NCI-H128 (cell line): ENCODE measurements around the gene REXO4.

Source experiments
- DNase-seq: peaks from one replicate; lab custom pipeline; 2025; ENCODE audit not compliant: unreplicated experiment; lab: John Stamatoyannopoulos, UW

Gene REXO4

GRCh38 chr9:133369933-133370332 lies 47.9 kb downstream of the REXO4 start:
- no peak for DNase-seq

- DNase-seq: no peak
These were observed 48.4 kb downstream of the REXO4 start for GRCh38 chr9:133369422-133369821.

GRCh38 chr9:133368249-133368881 lies 49.4 kb downstream of the REXO4 start:
- DNase-seq: no peak

- no peak for DNase-seq
These were observed 50.0 kb downstream of the REXO4 start for GRCh38 chr9:133367778-133368177.

- DNase-seq: no peak
These were observed 50.6 kb downstream of the REXO4 start for GRCh38 chr9:133367221-133367620.

- no peak for DNase-seq
These were observed 51.4 kb downstream of the REXO4 start for GRCh38 chr9:133366435-133366834.

- no peak for DNase-seq
These were observed 55.3 kb downstream of the REXO4 start for GRCh38 chr9:133362359-133363044.

GRCh38 chr9:133361507-133362092 lies 56.2 kb downstream of the REXO4 start:
- no peak for DNase-seq

GRCh38 chr9:133360400-133361393 lies 57.1 kb downstream of the REXO4 start:
- no peak for DNase-seq

GRCh38 chr9:133359399-133360175 lies 58.2 kb downstream of the REXO4 start:
- DNase-seq: no peak

- no peak for DNase-seq
These were observed 60.2 kb downstream of the REXO4 start for GRCh38 chr9:133357656-133358055.

GRCh38 chr9:133356391-133357091 lies 61.3 kb downstream of the REXO4 start, which contains the start of the genes SURF1 and SURF2:
Gene SURF1, minus strand, starts transcription at chr9:133356487. Its CDS starts 34 bp downstream, at chr9:133356453.
Gene SURF2, plus strand, starts transcription at chr9:133356550. Its CDS starts 43 bp downstream, at chr9:133356593.
- DNase-seq: peak; percentile 65
